Retina (tissue), 1 donor: Measurements from ENCODE around the gene UVRAG.

Experiments
- DNase-seq: peaks from one replicate; pipeline ENCODE4 v3.0.0-alpha.2; 2016

UVRAG gene

GRCh38 chr11:75814677-75815344 lies at the start of gene UVRAG:
UVRAG (plus strand) TSS chr11:75815210; CDS start chr11:75815408, 198 bp downstream.
- DNase-seq = peak; percentile 100

- DNase-seq = no peak
Measured at GRCh38 chr11:75766443-75767227, 48.4 kb upstream of the UVRAG start.

- DNase-seq = no peak
Measured at GRCh38 chr11:75767228-75767572, 47.8 kb upstream of the UVRAG start.

GRCh38 chr11:75767793-75768111 lies 47.3 kb upstream of the UVRAG start:
- DNase-seq = no peak

GRCh38 chr11:75768112-75768908 lies 46.7 kb upstream of the UVRAG start, which contains the start of gene DGAT2:
DGAT2 (plus strand) TSS chr11:75768778; CDS start chr11:75768992, 214 bp downstream.
- peak; percentile 93 for DNase-seq

- no peak for DNase-seq
Measured at GRCh38 chr11:75768909-75769771, 45.9 kb upstream of the UVRAG start.

- DNase-seq = peak; percentile 34
Measured at GRCh38 chr11:75770102-75770501, 44.9 kb upstream of the UVRAG start.

GRCh38 chr11:75771646-75772410 lies 43.2 kb upstream of the UVRAG start:
- no peak for DNase-seq

GRCh38 chr11:75773595-75774353 lies 41.2 kb upstream of the UVRAG start:
- DNase-seq = no peak

- DNase-seq = no peak
Measured at GRCh38 chr11:75775056-75775455, 40.0 kb upstream of the UVRAG start.

GRCh38 chr11:75776546-75776945 lies 38.5 kb upstream of the UVRAG start:
- no peak for DNase-seq

- DNase-seq = no peak
Measured at GRCh38 chr11:75777461-75778110, 37.4 kb upstream of the UVRAG start.

- DNase-seq = no peak
Measured at GRCh38 chr11:75778962-75779361, 36.0 kb upstream of the UVRAG start.

GRCh38 chr11:75779960-75780359 lies 35.0 kb upstream of the UVRAG start:
- no peak for DNase-seq

GRCh38 chr11:75780888-75781287 lies 34.1 kb upstream of the UVRAG start:
- DNase-seq = no peak

GRCh38 chr11:75781296-75781695 lies 33.7 kb upstream of the UVRAG start:
- DNase-seq = no peak

GRCh38 chr11:75781831-75782230 lies 33.2 kb upstream of the UVRAG start:
- DNase-seq = no peak

GRCh38 chr11:75782540-75783263 lies 32.3 kb upstream of the UVRAG start:
- no peak for DNase-seq

- no peak for DNase-seq
Measured at GRCh38 chr11:75783416-75784084, 31.5 kb upstream of the UVRAG start.
